ENCODE data around the gene AGRN. TPM values are rescaled to one million over a fixed set of nuclear protein-coding genes. Genes with fewer than 3 reads are reported as not detected.

AGRN gene
- total and polyA plus RNA-seq, 2 of the 4 experiments (the other 2 are of a cell fraction): 8.1 to 115 TPM

GRCh38 chr1:1045129-1045528 lies 25.2 kb downstream of the AGRN start:
- no peak overlapping the region for H3K27ac ChIP-seq (ENCODE audit: insufficient read depth, low read length)
- H3K9ac ChIP-seq (ENCODE audit: low read depth, low read length): no peak overlapping the region
- no TSS peak for BruUV-seq (replicated peaks)
- peaks cover 17% of the 10 kb centered on the region for H4K20me1 ChIP-seq (ENCODE audit: insufficient read depth, low read length)
- in situ Hi-C loops (cut with MboI; ENCODE audit: low sequenced_read_pairs) (no loop called here), intact Hi-C loops (cut with micrococcal nuclease) (no loop called here), dilution Hi-C loops (cut with HindIII; ENCODE audit: low sequenced_read_pairs, unreplicated experiment) (no loop called here)
- no peaks in the 10 kb centered on the region for H3K9me1 ChIP-seq (ENCODE audit: insufficient read depth, low read length)
- no peak overlapping the region for H4K5ac ChIP-seq (ENCODE audit: low read depth, low read length)
- H2BK15ac ChIP-seq (ENCODE audit: low read depth, low read length): no peak overlapping the region
- ATAC-seq (ENCODE audit: low read depth): no peak
- WGBS, 2 experiments (ENCODE audit: extremely low coverage in 2 of 2, insufficient read length in 1 of 2): 93% methylated on average over 16 of the region's 23 CpGs; no CpG with 5 or more reads in 1 of the 2 experiments
- H3K36me3 ChIP-seq (ENCODE audit: control insufficient read depth, insufficient read depth, low read length): peaks cover 59% of the 10 kb centered on the region
- H2AK5ac ChIP-seq (ENCODE audit: low read depth, low read length): no peak overlapping the region
- no peak overlapping the region for H4K8ac ChIP-seq (ENCODE audit: low read depth in 2 of 2, low read length in 2 of 2)
- H3K4me3 ChIP-seq (ENCODE audit: insufficient read depth, low read depth, low read length): no peak overlapping the region
- H2BK20ac ChIP-seq (ENCODE audit: low read depth, low read length): no peak overlapping the region
- no peak for TF ChIP-seq MAFK (IDR thresholded peaks at IDR 0.05; ENCODE audit: low read depth, low read length)
- no peak for TF ChIP-seq SMC3 (IDR thresholded peaks at IDR 0.05; ENCODE audit: low read depth, low read length)
- no peak for TF ChIP-seq CEBPB (IDR thresholded peaks at IDR 0.05; ENCODE audit: low read depth, low read length)
- no peak for TF ChIP-seq NFE2L2 (IDR thresholded peaks at IDR 0.05; ENCODE audit: low read depth, low read length)
- no peak for TF ChIP-seq CHD1 (IDR thresholded peaks at IDR 0.05; ENCODE audit: low read depth, low read length)
- no peak for TF ChIP-seq FOS (IDR thresholded peaks at IDR 0.05; ENCODE audit: low read depth, low read length)
- TF ChIP-seq MXI1 (IDR thresholded peaks at IDR 0.05; ENCODE audit: borderline replicate concordance, low read depth, low read length): no peak
- TF ChIP-seq, protein P1, sequence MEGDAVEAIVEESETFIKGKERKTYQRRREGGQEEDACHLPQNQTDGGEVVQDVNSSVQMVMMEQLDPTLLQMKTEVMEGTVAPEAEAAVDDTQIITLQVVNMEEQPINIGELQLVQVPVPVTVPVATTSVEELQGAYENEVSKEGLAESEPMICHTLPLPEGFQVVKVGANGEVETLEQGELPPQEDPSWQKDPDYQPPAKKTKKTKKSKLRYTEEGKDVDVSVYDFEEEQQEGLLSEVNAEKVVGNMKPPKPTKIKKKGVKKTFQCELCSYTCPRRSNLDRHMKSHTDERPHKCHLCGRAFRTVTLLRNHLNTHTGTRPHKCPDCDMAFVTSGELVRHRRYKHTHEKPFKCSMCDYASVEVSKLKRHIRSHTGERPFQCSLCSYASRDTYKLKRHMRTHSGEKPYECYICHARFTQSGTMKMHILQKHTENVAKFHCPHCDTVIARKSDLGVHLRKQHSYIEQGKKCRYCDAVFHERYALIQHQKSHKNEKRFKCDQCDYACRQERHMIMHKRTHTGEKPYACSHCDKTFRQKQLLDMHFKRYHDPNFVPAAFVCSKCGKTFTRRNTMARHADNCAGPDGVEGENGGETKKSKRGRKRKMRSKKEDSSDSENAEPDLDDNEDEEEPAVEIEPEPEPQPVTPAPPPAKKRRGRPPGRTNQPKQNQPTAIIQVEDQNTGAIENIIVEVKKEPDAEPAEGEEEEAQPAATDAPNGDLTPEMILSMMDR (conservative IDR thresholded peaks at IDR 0.05; ENCODE audit: low read depth, low read length): no peak
- TF ChIP-seq RFX5 (IDR thresholded peaks at IDR 0.05; ENCODE audit: low read depth, low read length): no peak
- no peak for TF ChIP-seq BHLHE40 (IDR thresholded peaks at IDR 0.05; ENCODE audit: low read depth, low read length)
- no peak for TF ChIP-seq RCOR1 (IDR thresholded peaks at IDR 0.05; ENCODE audit: insufficient replicate concordance, low read length)
- TF ChIP-seq RAD21 (IDR thresholded peaks at IDR 0.05; ENCODE audit: low read length): no peak
- TF ChIP-seq ELK1 (IDR thresholded peaks at IDR 0.05; ENCODE audit: borderline replicate concordance, low read depth, low read length): no peak
- no peak for TF ChIP-seq MAZ (IDR thresholded peaks at IDR 0.05; ENCODE audit: borderline replicate concordance, low read depth, low read length)
- TF ChIP-seq POLR2A (IDR thresholded peaks at IDR 0.05; ENCODE audit: low read depth, low read length): no peak
- TF ChIP-seq USF2 (IDR thresholded peaks at IDR 0.05; ENCODE audit: low read depth, low read length): no peak
- H3K27me3 ChIP-seq (ENCODE audit: control insufficient read depth, insufficient read depth, low read length): no peaks in the 10 kb centered on the region
- no peak overlapping the region for H2AK9ac ChIP-seq (replicated peaks; ENCODE audit: low read depth, low read length, poor library complexity)
- no peak overlapping the region for H3K23ac ChIP-seq (ENCODE audit: low read depth, low read length)
- no peak overlapping the region for H3K4me2 ChIP-seq (ENCODE audit: low read depth, low read length)
- no peak overlapping the region for H2BK120ac ChIP-seq (ENCODE audit: low read depth, low read length)
- H3K79me1 ChIP-seq (ENCODE audit: low read depth in 1 of 2, low read length in 2 of 2): peaks cover 0 to 13% of the 10 kb centered on the region in 2 experiments; a peak in 1 of 4 replicates
- no peak overlapping the region for H2BK5ac ChIP-seq (ENCODE audit: low read depth, low read length, poor library complexity, severe bottlenecking)
- no peak overlapping the region for H4K91ac ChIP-seq (ENCODE audit: insufficient read depth, low read depth, low read length)
- H3K56ac ChIP-seq (ENCODE audit: extremely low read depth, insufficient read depth, low read length): no peak overlapping the region
- ChIA-PET POLR2A (ENCODE audit: unreplicated experiment) (no interaction called here), CTCF (no interaction called here)
- DNase-seq: no peak
- no peak overlapping the region for H3K18ac ChIP-seq (ENCODE audit: low read depth, low read length)
- H3K4ac ChIP-seq (ENCODE audit: low read depth, low read length): no peak overlapping the region
- H3K9me3 ChIP-seq (ENCODE audit: control insufficient read depth, insufficient read depth, low read length): no peaks in the 10 kb centered on the region
- H2AFZ ChIP-seq (replicated peaks; ENCODE audit: low read length, poor library complexity): no peak overlapping the region
- peaks cover 3% of the 10 kb centered on the region for H3K4me1 ChIP-seq (ENCODE audit: control insufficient read depth, insufficient read depth, low read length)
- H3K14ac ChIP-seq (replicated peaks; ENCODE audit: low read depth, low read length): no peak overlapping the region

All from IMR-90 (cell line).